ENCODE measurements around the gene SDHB. TPM values are rescaled to one million over a fixed set of nuclear protein-coding genes. Genes with fewer than 3 reads are reported as not detected.
A peak's percentile ranks its signal among the peaks of the same experiment; 100 is the strongest.

The SDHB gene
- total RNA-seq, 2 experiments from 2014 or later: 105 to 106 TPM

GRCh38 chr1:17075470-17076255 lies 21.8 kb upstream of the SDHB start:
- CTCF ChIA-PET (ENCODE audit: unreplicated experiment): interaction anchor here (0.8 kb wide), 1 partner anchor 9 kb away, joined by 4 read pairs; no protein-coding TSS in a partner anchor
- BruUV-seq (replicated peaks): no TSS peak
- Histone ChIP-seq H3K4me3 (ENCODE audit: low read depth, low read length, poor library complexity, severe bottlenecking) (no peak overlapping the region), H3K4me2 (ENCODE audit: low read length) (no peak overlapping the region), H4K20me1 (ENCODE audit: insufficient read depth, low read length) (no peaks in the 10 kb centered on the region), H3K79me2 (ENCODE audit: insufficient read depth, low read depth, low read length) (no peaks in the 10 kb centered on the region), H3K4me1 (ENCODE audit: insufficient read depth, low read length, poor library complexity, severe bottlenecking) (no peaks in the 10 kb centered on the region), H2AFZ (ENCODE audit: low read length) (no peak overlapping the region; the same call in 1 of the 2 replicates), H3K36me3 (ENCODE audit: insufficient read depth, low read length) (no peaks in the 10 kb centered on the region), H3K9me2 (ENCODE audit: insufficient read depth, low read length) (no peaks in the 10 kb centered on the region), H3K27ac (ENCODE audit: low read depth, low read length, poor library complexity, severe bottlenecking) (no peak overlapping the region), H3K9me3 (ENCODE audit: low read length) (no peaks in the 10 kb centered on the region)
- no peak for TF ChIP-seq EZH2phosphoT487 (IDR thresholded peaks at IDR 0.05; ENCODE audit: borderline replicate concordance, low read depth, low read length)
- TF ChIP-seq CTCF (conservative IDR thresholded peaks at IDR 0.05; ENCODE audit: low read length): peak; percentile 67
- POLR2A ChIA-PET: no interaction called here
- intact Hi-C loops (cut with micrococcal nuclease; ENCODE audit: unreplicated experiment): no loop called here
- peak; percentile 35 for DNase-seq (ENCODE audit: low spot score)

GRCh38 chr1:17071794-17072193 lies 18.0 kb upstream of the SDHB start:
- no TSS peak for BruUV-seq (replicated peaks)
- Histone ChIP-seq H3K9me2 (ENCODE audit: insufficient read depth, low read length) (no peaks in the 10 kb centered on the region), H3K79me2 (ENCODE audit: insufficient read depth, low read depth, low read length) (no peaks in the 10 kb centered on the region), H3K4me2 (ENCODE audit: low read length) (no peak overlapping the region), H3K4me1 (ENCODE audit: insufficient read depth, low read length, poor library complexity, severe bottlenecking) (no peaks in the 10 kb centered on the region), H3K36me3 (ENCODE audit: insufficient read depth, low read length) (no peaks in the 10 kb centered on the region), H3K9me3 (ENCODE audit: low read length) (no peaks in the 10 kb centered on the region), H3K27ac (ENCODE audit: low read depth, low read length, poor library complexity, severe bottlenecking) (no peak overlapping the region), H2AFZ (ENCODE audit: low read length) (no peak overlapping the region), H3K4me3 (ENCODE audit: low read depth, low read length, poor library complexity, severe bottlenecking) (no peak overlapping the region), H4K20me1 (ENCODE audit: insufficient read depth, low read length) (no peaks in the 10 kb centered on the region)
- no peak for DNase-seq (ENCODE audit: low spot score)
- CTCF ChIA-PET (ENCODE audit: unreplicated experiment): no interaction called here
- intact Hi-C loops (cut with micrococcal nuclease; ENCODE audit: unreplicated experiment): no loop called here
- no peak for TF ChIP-seq CTCF (conservative IDR thresholded peaks at IDR 0.05; ENCODE audit: low read length)
- TF ChIP-seq EZH2phosphoT487 (IDR thresholded peaks at IDR 0.05; ENCODE audit: borderline replicate concordance, low read depth, low read length): no peak
- POLR2A ChIA-PET: no interaction called here

- Histone ChIP-seq H3K4me1 (ENCODE audit: insufficient read depth, low read length, poor library complexity, severe bottlenecking) (no peaks in the 10 kb centered on the region), H3K27ac (ENCODE audit: low read depth, low read length, poor library complexity, severe bottlenecking) (no peak overlapping the region), H4K20me1 (ENCODE audit: insufficient read depth, low read length) (no peaks in the 10 kb centered on the region), H3K4me2 (ENCODE audit: low read length) (no peak overlapping the region), H3K79me2 (ENCODE audit: insufficient read depth, low read depth, low read length) (no peaks in the 10 kb centered on the region), H3K36me3 (ENCODE audit: insufficient read depth, low read length) (no peaks in the 10 kb centered on the region), H3K9me2 (ENCODE audit: insufficient read depth, low read length) (no peaks in the 10 kb centered on the region), H2AFZ (ENCODE audit: low read length) (no peak overlapping the region), H3K4me3 (ENCODE audit: low read depth, low read length, poor library complexity, severe bottlenecking) (no peak overlapping the region), H3K9me3 (ENCODE audit: low read length) (0 out of 2 replicates have a peak, but pooled peaks cover under 1% of the 10 kb centered on the region)
- intact Hi-C loops (cut with micrococcal nuclease; ENCODE audit: unreplicated experiment): no loop called here
- TF ChIP-seq EZH2phosphoT487 (IDR thresholded peaks at IDR 0.05; ENCODE audit: borderline replicate concordance, low read depth, low read length) (no peak), CTCF (conservative IDR thresholded peaks at IDR 0.05; ENCODE audit: low read length) (no peak)
- BruUV-seq (replicated peaks): no TSS peak
- no peak for DNase-seq (ENCODE audit: low spot score)
- CTCF ChIA-PET (ENCODE audit: unreplicated experiment): no interaction called here
- POLR2A ChIA-PET: no interaction called here
Measured at GRCh38 chr1:17070163-17070525, 16.3 kb upstream of the SDHB start.
